ENCODE measurements around the gene LNX2.

LNX2 gene

GRCh38 chr13:27643334-27644132 is 23.2 kb upstream of the LNX2 start:
- no peak overlapping the region for H3K4me3 ChIP-seq (replicated peaks; ENCODE audit: insufficient read depth, low read length)
- H3K27me3 ChIP-seq (ENCODE audit: insufficient read depth, poor library complexity, severe bottlenecking): no peaks in the 10 kb centered on the region
- TF ChIP-seq CTCF (IDR thresholded peaks at IDR 0.05; ENCODE audit: insufficient read depth, low read length): no peak
- no peak for TF ChIP-seq POLR2AphosphoS5 (IDR thresholded peaks at IDR 0.05; ENCODE audit: low read depth)
- TF ChIP-seq GABPA (IDR thresholded peaks at IDR 0.05; ENCODE audit: low read depth): no peak
- no peak for TF ChIP-seq SPI1 (IDR thresholded peaks at IDR 0.05; ENCODE audit: borderline replicate concordance, low read depth)
- TF ChIP-seq REST (IDR thresholded peaks at IDR 0.05; ENCODE audit: insufficient replicate concordance, low read depth): no peak
- no peak for DNase-seq (ENCODE audit: low read depth in 1 of 2, low spot score in 1 of 2)
- no peak overlapping the region for H3K27ac ChIP-seq (replicated peaks)

GRCh38 chr13:27641711-27642502 is 21.6 kb upstream of the LNX2 start:
- Histone ChIP-seq H3K27ac (replicated peaks) (no peak overlapping the region), H3K4me3 (replicated peaks; ENCODE audit: insufficient read depth, low read length) (no peak overlapping the region), H3K27me3 (ENCODE audit: insufficient read depth, poor library complexity, severe bottlenecking) (no peaks in the 10 kb centered on the region)
- DNase-seq (ENCODE audit: low read depth in 1 of 2, low spot score in 1 of 2): no peak
- no peak for TF ChIP-seq GABPA (IDR thresholded peaks at IDR 0.05; ENCODE audit: low read depth)
- TF ChIP-seq CTCF (IDR thresholded peaks at IDR 0.05; ENCODE audit: insufficient read depth, low read length): no peak
- no peak for TF ChIP-seq POLR2AphosphoS5 (IDR thresholded peaks at IDR 0.05; ENCODE audit: low read depth)
- no peak for TF ChIP-seq SPI1 (IDR thresholded peaks at IDR 0.05; ENCODE audit: borderline replicate concordance, low read depth)
- no peak for TF ChIP-seq REST (IDR thresholded peaks at IDR 0.05; ENCODE audit: insufficient replicate concordance, low read depth)

GRCh38 chr13:27639186-27639585 is 18.9 kb upstream of the LNX2 start:
- no peak overlapping the region for H3K27ac ChIP-seq (replicated peaks)
- TF ChIP-seq POLR2AphosphoS5 (IDR thresholded peaks at IDR 0.05; ENCODE audit: low read depth) (no peak), SPI1 (IDR thresholded peaks at IDR 0.05; ENCODE audit: borderline replicate concordance, low read depth) (no peak), REST (IDR thresholded peaks at IDR 0.05; ENCODE audit: insufficient replicate concordance, low read depth) (no peak), GABPA (IDR thresholded peaks at IDR 0.05; ENCODE audit: low read depth) (no peak), CTCF (IDR thresholded peaks at IDR 0.05; ENCODE audit: insufficient read depth, low read length) (no peak)

More at GRCh38 chr13:27639186-27639585, 18.9 kb upstream of the LNX2 start:
- Histone ChIP-seq H3K27me3 (ENCODE audit: insufficient read depth, poor library complexity, severe bottlenecking) (no peaks in the 10 kb centered on the region), H3K4me3 (replicated peaks; ENCODE audit: insufficient read depth, low read length) (no peak overlapping the region)
- no peak for DNase-seq (ENCODE audit: low read depth in 1 of 2, low spot score in 1 of 2)

All from HL-60 (cell line).